ENCODE measurements around the gene KPNA2. TPM values are rescaled to one million over a fixed set of nuclear protein-coding genes. Genes with fewer than 3 reads are reported as not detected.
"Not testable (repeated sequence)": the region's sequence is repeated elsewhere in the genome, so short reads cannot be mapped to it uniquely, and the experiment has no call there.

The KPNA2 gene
- total and polyA plus RNA-seq, 12 donors = 5.1 to 59.3 (median 22.8) TPM

GRCh38 chr17:68060336-68060735, 24.8 kb downstream of the KPNA2 start:
- WGBS, 4 donors = 80 to 93% (median 89%) methylated on average over 2 of the region's 2 CpGs
- H3K4me3 ChIP-seq = no peak overlapping the region
- no peak for TF ChIP-seq CTCF (IDR thresholded peaks at IDR 0.05)
- no peak for TF ChIP-seq POLR2A (IDR thresholded peaks at IDR 0.05)
- H3K36me3 ChIP-seq (replicated peaks in 1 of 2) = no peaks in the 10 kb centered on the region
- DNase-seq = peak in 2 of 7 donors; percentile 11 to 14
- H3K27me3 ChIP-seq = no peaks in the 10 kb centered on the region
- no peak overlapping the region for H3K27ac ChIP-seq
- no peaks in the 10 kb centered on the region for H3K4me1 ChIP-seq (replicated peaks in 1 of 2)
- intact Hi-C loops (cut with DNase I) = no loop called here
- no peaks in the 10 kb centered on the region for H3K9me3 ChIP-seq (replicated peaks in 1 of 3)

- H3K27ac ChIP-seq = no peak overlapping the region
- no peak overlapping the region for H3K4me3 ChIP-seq
- H3K36me3 ChIP-seq (replicated peaks in 1 of 2) = no peaks in the 10 kb centered on the region
- no peaks in the 10 kb centered on the region for H3K27me3 ChIP-seq
- peak in 6 of 7 donors; percentile 50 to 61 (median 58) for DNase-seq
- 33 to 49% (median 40%) methylated on average over 10 to 11 of the region's 11 CpGs for WGBS, 4 donors
- intact Hi-C loops (cut with DNase I) = no loop called here
- TF ChIP-seq CTCF (IDR thresholded peaks at IDR 0.05) (no peak), POLR2A (IDR thresholded peaks at IDR 0.05) (no peak)
- no peaks in the 10 kb centered on the region for H3K9me3 ChIP-seq (replicated peaks in 1 of 3)
- H3K4me1 ChIP-seq (replicated peaks in 1 of 2) = no peaks in the 10 kb centered on the region
Measured at GRCh38 chr17:68061512-68062313, 26.2 kb downstream of the KPNA2 start.

- H3K27ac ChIP-seq; intact Hi-C loops (cut with DNase I); H3K4me1 ChIP-seq (replicated peaks in 1 of 2); H3K27me3 ChIP-seq; H3K9me3 ChIP-seq (replicated peaks in 1 of 3); H3K36me3 ChIP-seq (replicated peaks in 1 of 2); H3K4me3 ChIP-seq: not testable (repeated sequence)
- WGBS, 4 donors = 93 to 100% (median 96%) methylated on average over 7 of the region's 7 CpGs
- DNase-seq = peak in 1 of 7 donors; percentile 14
Measured at GRCh38 chr17:68065366-68065765, 29.8 kb downstream of the KPNA2 start.

GRCh38 chr17:68068512-68068911, 33.0 kb downstream of the KPNA2 start:
- H3K9me3 ChIP-seq (replicated peaks in 1 of 3); H3K27ac ChIP-seq; H3K36me3 ChIP-seq (replicated peaks in 1 of 2); H3K4me3 ChIP-seq; H3K4me1 ChIP-seq (replicated peaks in 1 of 2); H3K27me3 ChIP-seq; intact Hi-C loops (cut with DNase I): not testable (repeated sequence)
- peak in 1 of 7 donors; percentile 43 for DNase-seq
- WGBS, 4 donors = 84 to 92% (median 91%) methylated on average over 3 of the region's 3 CpGs

GRCh38 chr17:68070582-68071444, 35.3 kb downstream of the KPNA2 start:
- H3K36me3 ChIP-seq (replicated peaks in 1 of 2); H3K4me3 ChIP-seq; intact Hi-C loops (cut with DNase I); H3K27me3 ChIP-seq; H3K9me3 ChIP-seq (replicated peaks in 1 of 3); H3K27ac ChIP-seq; H3K4me1 ChIP-seq (replicated peaks in 1 of 2): not testable (repeated sequence)
- peak; percentile 26 to 82 (median 58) for DNase-seq
- WGBS, 4 donors = 54 to 62% (median 59%) methylated on average over 11 to 15 of the region's 15 CpGs

All from adrenal gland (tissue), 12 donors.